Stimulated activated CD4-positive, alpha-beta T cell treated with anti-CD3 and anti-CD28 coated beads, Interleukin-1b, Interleukin-23, amount 100 ng/mL, for 24 hours (primary cell): ENCODE data around the gene ADAMTS17.

Experiments used
- DNase-seq, 4 experiments: peaks; one replicate each; pipeline ENCODE4 v3.0.0-alpha.2; 2020; ENCODE audit warnings: low read depth in 4 of 4, low spot score in 1 of 4

The ADAMTS17 gene

DNA sequence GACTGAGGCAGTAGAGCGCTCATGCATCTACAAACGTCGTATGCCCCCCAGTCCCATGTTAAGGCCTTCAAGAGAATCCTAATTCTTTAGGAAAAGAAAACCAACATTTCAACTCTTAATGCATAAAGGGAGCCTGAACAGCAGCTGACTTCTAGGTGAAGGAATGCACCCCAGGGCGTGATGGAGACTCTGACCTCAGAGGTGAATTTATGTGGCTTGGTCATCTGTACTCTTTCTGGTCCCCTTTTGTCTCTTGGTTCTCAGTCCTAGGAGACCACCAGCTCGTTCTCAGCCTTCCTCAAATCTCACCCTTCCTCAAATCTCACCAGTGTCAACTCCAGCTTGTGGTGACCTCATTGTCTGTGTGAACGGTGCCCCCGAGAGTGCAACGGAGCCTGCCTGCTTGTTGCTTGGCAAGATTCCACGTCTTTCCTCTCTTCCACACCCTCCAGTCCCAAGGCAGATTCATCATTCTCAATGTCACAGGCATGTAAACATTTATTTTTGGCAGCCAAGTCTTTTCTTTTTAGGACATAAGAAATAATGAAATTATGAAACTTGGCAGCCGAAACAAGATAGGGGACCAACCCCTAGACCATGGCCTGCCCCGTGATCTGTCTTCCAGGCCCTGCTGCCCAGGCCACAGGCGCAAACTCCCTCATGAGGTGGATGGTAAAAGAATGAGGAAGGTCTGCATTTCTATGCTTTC lies 166.2 kb downstream of the ADAMTS17 start:
- DNase-seq: no peak

DNA sequence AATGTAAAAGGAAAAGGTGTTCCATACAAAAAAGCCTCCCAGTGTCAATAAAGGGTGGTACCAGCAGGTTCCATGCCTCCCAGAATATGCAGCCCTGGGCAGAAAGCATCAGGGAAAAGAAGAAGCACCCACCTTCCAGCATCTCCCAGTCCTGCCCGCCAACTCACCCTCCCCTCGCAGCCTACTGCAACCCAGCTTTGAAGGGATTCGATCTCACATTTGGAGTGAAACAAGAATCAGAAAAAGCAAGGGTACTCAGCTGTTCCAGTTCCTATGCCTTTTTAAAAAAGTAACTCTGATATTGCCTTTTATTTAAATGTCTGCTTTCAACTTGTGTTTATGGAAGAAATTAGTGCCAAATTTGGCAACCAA lies 166.9 kb downstream of the ADAMTS17 start:
- DNase-seq: no peak

DNA sequence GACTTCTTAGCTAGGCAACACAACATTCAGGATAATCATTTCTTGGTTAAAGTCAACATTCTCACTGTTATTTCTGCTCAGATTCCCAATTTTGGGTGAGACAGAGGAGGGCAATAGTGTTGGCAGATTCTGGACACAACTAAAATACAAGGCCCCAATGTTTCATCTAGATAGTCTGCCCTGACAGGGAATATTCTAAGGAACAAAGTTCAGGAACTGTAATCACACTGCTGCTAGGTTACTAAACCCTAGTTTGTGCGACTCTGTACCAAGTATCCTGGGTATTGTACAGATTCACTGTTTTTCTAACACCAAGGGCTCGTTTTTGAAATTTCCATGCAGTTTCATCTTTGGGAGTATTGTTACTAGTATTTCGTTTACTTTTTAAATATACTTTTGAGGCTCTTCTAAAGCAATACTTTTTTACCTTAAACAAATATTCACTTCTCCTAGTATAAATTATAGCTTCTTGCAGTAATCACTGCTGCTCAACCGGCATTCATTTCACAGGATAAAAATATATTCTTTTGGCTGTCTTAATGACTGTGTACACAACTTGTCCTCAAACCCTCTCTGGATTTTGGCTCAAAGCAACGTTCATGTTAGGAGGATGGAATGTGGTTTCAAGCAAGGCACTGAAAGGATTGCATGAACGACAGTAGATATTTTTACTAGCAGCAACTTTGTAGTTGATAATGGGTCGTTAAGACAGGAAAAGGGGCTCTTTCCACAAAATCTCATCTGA lies 167.4 kb downstream of the ADAMTS17 start:
- DNase-seq: no peak

DNA sequence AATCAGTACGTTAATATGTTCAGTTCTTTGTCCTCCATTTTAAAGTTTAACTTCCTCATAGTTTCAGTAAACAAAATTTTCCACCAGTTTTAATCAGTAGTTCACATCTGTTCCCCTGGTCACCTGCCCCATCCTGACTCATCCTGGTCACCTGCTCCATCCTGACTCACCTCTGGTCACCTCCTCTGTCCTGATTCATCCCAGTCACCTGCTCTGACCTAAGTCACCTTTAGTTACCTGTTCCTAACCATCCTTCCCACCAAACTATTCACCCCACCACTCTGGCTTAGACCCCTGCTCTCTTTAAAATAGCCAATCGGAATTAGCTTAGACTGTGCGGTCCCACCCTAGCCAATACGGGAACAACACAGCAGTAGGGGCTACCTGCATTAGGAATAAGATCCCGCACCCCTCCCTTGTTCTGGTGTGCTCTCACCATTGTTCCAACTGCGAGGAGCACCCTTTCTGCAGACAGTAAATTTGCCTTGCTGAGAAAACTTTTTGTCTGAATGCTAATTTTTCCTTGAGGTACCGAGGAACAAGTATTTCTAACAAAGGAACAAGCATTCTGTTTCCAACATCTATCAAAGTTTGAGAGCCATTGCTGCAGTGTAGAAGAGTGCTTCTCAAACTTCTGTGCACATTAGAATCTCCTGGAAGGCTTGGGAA lies 169.3 kb downstream of the ADAMTS17 start:
- no peak for DNase-seq

DNA sequence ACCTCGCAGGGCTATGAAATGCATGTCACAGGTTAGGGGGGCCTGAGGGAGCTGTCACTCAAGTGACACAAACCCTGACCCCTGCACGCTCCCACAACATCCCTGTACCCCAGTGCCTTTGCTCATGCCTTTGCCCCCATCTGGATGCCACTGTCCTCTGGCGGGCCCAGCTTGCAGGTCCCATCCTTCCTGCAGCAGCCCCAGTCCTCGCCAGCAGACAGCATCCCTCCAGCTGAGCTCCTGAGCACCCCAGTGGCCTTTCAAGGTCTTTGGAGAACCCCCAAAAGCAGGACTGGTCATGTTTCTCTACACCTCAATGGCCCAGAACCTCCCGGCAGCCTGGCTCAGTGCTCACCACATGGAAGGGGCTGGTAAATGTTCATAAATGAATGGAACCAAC lies 170.4 kb downstream of the ADAMTS17 start:
- DNase-seq: no peak

DNA sequence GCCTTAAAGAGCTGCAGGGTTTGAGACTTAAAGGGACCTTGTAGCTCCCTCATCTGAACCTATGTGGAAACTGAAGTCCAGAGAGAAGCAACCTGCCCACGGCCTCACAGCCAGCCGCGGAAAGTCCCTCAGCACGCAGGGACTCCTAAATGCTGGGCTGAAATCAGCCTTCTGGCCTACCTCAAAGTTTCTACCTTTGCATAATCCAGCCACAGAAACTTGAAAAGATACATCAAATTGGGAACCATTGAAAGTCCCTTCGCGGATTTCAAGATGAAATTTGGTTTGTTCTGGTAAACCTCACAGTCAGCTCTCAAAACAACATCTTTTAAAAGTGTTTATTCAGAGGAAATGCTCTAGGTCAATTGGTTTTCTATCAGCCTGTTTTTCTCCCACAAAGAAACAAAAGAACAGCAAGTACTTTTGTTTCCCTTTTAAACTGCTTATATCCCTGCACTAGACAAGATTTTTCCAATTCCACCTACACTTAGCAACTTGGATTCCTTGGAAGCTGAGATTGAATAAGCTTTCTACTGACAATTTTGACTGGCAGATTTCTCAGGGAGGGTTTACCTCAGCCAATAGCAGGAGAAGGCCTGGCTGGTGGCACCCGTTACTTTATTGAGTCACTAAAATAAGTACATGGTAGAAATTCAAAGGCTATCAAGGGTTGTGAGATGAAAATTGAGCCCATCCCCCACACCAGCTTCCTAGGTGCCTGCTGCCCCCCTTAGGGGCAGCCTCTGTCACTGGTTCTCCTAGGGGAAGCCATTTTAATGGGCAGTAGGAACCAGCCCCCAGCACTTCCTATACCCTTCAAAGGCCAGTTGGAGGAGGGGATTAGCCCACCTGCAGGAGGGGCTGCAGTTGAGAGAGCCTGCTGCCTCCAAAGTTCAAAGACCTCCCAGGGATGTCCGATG lies 171.2 kb downstream of the ADAMTS17 start:
- DNase-seq: peak in 1 of 4 experiments; percentile 4

DNA sequence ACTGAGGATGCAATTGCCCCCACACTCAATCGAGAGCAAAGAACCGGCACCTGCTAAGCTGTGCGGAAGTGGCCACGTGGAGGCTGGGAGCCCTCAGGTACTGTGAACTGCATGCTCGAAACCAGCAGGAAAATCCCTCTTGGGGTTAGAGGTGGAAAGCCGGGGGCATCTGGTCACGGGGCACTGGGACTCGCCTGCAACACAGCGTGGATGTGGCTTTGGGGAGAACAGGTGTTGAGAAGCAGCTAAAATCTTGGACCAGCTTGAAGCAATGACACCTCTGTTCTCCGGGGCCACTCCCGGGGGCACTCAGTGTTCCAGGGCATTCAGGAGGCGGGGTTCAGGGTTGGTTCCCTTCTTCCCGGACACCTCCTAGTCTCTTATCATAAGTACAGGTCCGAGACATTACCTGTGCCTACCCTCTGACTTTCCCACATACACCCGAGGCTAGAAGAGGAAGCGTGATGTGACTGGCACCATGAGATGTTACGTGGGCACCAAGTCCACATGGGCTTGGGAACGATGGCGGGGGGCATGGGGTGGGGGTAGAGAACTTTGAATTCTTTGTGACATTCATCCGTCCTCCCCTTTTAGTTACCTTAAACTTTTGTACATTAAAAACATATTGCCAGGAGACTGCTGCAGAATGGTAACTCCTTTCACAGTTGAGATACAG lies 172.0 kb downstream of the ADAMTS17 start:
- DNase-seq: no peak

DNA sequence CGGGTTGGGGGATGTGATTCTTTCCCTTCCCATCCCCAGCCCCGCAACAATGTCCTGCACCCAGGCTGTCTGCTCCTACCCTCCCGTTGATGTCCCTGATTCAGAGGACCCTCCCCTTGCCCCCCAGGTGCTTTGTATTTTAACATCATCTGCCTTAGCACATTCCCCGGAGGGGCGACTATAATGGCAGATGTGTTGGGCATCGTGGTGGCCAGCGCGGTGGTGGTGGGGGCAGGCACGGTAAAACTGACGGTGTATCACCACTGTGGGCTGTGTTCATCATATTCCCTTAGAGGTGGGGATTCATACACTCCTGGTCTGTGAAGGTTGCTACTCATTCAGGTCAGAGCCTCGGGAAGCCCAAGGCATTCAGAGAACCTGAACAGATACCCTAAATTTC lies 173.0 kb downstream of the ADAMTS17 start:
- no peak for DNase-seq

DNA sequence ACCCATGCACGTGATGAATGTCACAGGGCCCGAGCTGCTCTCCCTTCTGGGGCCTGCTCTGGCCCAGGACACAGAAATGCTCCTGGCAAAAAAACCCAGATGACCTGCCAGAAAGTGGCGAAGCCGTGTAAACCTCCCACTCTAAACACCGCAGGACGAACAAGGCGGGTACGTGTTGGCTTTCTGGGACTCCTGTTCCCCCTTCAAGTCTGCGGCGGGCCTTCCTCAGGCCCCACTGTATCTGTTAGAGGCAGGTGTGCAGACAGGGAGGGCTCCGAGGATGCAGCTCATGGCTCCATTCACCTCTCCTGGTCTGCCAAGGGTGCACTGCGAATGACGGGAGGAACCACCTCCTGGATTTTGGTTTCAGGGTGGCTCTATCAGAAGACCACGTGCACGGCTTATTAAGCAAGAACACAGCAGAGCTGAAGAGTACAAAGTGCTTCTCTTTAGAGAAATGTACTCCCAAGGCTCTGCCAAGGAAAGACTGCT lies 173.8 kb downstream of the ADAMTS17 start:
- DNase-seq: no peak

DNA sequence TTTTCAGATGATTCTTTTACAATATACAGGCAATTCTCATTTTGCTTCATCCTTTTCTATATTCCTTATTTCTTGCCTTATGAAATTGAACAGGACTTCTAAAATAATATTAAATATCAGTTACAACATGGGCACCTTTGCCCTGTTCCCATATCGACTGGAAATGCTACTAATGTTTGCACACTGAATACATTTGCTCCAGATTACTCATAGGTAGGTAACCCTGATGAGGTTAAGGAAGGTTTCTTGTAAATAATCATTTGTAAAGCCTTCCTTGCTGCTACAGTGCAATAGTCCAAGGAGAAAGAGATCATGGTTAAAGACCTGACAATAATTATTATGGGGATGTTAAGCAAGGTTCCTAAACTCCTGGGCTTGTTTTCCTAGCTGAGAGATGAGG lies 175.5 kb downstream of the ADAMTS17 start:
- no peak for DNase-seq

DNA sequence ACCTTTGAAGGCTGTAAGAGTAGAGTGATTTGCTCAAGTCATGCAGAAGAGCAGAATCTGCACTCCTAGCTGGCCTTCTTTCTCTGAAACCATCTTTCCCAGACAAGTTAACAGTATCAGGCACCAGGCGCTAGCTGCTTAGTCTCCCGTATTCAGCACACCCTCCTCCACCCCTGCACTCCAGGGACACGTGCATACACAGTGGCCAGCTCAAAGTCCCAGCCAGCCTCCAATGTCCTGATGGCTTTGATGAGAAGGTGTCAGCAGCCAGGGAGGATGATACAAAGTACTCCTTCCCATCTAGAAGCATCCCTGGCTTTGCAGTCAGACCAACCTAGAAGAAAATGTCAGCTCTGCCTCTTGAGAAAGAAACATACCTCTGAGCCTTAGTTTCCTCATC lies 177.8 kb downstream of the ADAMTS17 start:
- DNase-seq: no peak

DNA sequence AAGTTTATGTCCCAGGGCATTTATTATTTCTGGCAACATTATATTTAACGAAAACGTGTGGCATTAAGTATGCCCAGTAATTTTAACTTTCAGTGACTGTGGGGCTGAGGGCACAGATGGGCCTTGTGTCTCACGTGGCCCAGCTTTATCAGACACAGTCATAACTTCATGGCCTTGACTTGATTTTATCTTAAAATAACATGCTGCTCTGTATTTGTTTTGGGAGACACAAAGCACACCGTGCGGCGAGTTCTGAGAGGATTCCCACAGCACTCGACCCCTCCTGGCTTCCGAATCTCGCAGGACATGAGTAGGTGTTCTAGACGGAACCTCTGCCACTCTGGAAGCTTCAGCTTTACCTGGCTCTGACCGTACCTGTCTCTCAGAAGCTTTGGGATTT lies 180.8 kb downstream of the ADAMTS17 start:
- no peak for DNase-seq

DNA sequence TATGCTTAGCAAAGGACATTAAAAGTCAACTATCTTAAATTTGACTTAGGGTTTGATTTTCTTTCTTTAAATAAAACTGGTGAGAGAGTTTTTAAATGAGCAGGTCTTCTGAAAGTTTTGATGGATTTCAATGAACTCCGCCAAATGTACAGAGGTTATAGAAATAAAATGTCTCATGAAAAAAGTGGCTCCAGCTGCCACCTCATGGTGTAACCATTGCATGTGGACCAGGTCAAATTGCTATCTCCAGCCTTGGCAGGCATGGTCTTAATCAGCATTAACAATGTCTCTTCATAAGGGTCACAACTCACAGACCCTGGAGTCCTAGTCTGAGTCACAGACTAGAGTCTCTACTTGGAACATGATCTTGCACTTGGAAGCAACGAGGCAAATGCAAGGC lies 182.3 kb downstream of the ADAMTS17 start:
- no peak for DNase-seq

DNA sequence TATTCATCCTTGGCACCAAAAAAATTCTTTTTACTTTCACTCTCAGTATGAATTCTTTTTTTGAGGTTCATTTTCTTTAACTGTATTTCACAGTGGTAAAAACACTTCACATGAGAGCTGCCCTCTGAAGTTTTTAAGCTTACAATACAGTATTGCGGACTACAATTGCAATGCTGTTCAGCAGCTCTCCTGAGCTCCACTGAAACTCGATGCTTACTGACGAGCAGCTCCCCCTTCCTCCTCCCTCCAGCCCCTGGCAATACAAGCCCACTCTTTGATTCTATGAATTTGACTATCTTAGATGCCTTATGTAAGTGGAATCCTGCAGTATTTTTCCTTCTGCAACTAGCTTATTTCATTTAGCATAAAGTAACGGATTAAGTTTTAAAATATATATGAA lies 183.4 kb downstream of the ADAMTS17 start:
- DNase-seq: no peak

DNA sequence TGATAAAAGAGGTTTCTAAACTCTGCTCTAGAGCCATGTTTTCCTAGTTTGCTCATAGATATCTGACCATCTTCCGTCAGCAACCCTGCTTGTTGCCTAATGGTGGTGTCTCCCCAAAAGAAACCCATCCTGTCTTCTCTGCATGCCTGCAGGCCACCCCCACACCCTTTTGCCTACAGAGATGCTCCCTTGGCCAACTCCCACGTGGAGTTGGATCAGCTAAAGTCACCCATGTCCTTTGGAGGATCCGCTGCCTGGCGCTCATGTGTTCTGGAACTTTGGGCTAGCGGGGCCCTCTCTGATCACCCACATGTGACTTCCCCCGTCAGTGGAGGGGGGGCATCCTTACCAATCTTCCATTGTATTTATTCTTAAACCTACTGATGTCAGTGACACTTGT lies 185.6 kb downstream of the ADAMTS17 start:
- DNase-seq: no peak

DNA sequence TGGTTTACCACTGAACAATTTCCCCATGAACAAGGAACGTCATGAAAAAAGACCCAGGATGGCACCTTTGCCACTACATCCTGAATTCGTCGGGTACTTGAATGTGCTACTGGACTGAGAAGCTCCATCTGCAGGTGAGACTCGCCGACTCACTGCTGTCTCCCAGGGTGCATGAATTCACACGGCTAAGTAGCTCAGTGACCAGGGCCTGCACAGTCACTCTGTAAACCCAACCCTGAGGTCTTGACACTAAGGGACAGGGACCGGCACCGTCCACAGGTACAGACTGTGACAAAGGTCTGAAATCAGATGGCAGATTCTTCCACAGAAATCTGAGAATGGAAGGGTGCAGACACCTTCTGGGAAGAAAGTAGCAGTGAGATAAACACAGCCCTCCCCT lies 187.4 kb downstream of the ADAMTS17 start:
- DNase-seq: no peak

DNA sequence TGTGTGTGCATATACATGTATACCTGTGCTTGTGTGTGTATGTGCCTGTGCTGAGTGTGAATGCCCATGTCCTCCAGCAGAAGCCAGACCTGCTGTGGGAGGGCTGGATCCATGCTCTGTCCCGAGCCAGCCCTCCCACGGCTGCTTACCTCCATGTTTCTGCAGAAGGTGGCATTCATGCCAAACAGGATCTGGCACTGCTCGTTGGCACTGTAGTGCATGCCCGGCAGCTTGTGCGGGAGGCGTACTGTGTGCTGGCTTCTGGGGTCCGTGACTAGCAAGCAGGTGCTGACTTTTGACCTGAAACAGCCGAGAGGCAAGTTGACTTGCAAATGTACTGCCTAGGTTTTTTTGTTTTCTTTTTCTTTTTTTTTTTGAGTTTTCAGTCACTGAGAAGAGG lies 189.3 kb downstream of the ADAMTS17 start:
- no peak for DNase-seq

DNA sequence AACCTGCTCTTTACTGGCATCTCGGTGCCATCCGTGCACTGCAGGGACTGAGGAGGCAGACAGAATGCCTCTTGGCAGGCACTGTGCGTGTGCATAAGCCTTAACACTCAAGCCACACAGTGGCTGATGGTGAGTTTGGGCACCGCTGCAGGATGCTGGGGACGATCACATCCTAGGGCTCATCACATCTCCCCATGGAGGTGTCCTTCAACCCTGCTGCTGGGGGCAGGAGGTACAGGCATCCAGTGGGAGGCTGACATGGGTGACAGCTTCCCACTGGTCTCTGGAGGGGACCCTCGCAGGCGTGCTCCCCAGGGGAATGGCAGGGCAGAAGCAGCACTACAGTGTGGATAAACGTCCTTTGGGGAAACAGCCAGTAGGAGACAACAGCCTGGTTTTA lies 190.9 kb downstream of the ADAMTS17 start:
- no peak for DNase-seq

DNA sequence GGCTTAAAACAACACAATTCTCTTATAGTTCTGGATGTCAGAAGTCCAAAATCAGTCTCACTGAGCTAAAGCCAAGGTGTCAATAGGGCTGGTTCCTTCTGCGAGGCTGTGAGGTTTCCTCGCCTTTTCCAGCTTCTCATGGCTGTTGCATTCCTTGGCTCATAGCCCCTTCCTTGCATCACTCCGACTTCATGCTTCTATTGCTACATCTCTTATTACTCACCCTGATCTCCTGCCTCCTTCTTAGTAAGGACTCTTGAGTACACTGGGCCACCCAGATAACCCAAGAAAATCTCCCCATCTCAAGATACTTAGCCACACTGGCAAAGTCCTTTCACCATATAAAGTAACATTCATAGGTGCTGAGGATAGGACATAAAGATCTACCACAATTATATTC lies 193.9 kb downstream of the ADAMTS17 start:
- DNase-seq: no peak

DNA sequence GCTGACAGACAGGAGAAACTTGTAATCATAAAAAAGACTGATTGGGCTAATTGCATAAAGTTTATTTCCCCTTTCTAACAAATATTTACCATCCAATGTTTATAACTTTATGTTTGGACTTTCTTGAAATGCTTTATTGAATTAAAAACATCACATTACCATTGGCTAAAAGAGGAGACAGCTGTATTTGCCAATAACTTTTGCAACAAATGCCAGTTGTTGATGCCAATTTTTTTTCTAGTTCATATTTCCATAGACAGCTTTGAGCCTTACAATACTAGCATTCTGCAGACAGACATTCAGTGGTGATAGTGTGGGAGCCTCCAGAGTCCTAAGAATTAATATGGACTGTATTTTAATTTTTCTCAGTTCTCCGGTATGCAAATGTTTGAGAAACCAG lies 198.4 kb downstream of the ADAMTS17 start:
- DNase-seq: no peak
